Measurements from ENCODE around the gene EPHA6. TPM values are rescaled to one million over a fixed set of nuclear protein-coding genes. Genes with fewer than 3 reads are reported as not detected.

The EPHA6 gene
- total RNA-seq, 1 donor from 2014 or later: 16.5 TPM

DNA sequence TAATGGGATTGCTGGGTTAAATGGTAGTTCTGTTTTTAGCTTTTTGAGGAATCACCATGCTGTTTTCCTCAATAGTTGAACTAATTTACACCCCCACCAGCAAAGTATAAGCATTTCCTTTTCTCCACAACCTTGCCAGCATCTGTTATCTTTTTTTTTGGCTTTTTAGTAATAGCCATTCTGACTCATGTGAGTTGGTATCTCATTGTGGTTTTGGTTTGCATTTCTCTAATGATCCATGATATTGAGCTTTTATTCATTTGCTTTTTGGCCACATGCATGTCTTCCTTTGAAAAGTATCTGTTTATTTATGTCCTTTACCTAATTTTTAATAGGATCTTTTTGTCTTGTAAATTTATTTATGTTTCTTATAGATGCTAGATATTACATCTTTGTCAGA, 288.2 kb downstream of the EPHA6 start:
- Mint-ChIP-seq H3K9me3 (ENCODE audit: low read depth) (no peaks in the 10 kb centered on the region), H3K27me3 (no peaks in the 10 kb centered on the region), H3K27ac (no peak overlapping the region), H3K4me1 (ENCODE audit: low read depth) (peaks cover 1% of the 10 kb centered on the region), H3K36me3 (ENCODE audit: insufficient read depth) (no peaks in the 10 kb centered on the region), H3K4me3 (ENCODE audit: low read depth) (no peak overlapping the region)
- TF ChIP-seq, protein P1, sequence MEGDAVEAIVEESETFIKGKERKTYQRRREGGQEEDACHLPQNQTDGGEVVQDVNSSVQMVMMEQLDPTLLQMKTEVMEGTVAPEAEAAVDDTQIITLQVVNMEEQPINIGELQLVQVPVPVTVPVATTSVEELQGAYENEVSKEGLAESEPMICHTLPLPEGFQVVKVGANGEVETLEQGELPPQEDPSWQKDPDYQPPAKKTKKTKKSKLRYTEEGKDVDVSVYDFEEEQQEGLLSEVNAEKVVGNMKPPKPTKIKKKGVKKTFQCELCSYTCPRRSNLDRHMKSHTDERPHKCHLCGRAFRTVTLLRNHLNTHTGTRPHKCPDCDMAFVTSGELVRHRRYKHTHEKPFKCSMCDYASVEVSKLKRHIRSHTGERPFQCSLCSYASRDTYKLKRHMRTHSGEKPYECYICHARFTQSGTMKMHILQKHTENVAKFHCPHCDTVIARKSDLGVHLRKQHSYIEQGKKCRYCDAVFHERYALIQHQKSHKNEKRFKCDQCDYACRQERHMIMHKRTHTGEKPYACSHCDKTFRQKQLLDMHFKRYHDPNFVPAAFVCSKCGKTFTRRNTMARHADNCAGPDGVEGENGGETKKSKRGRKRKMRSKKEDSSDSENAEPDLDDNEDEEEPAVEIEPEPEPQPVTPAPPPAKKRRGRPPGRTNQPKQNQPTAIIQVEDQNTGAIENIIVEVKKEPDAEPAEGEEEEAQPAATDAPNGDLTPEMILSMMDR (IDR thresholded peaks at IDR 0.05; ENCODE audit: unreplicated experiment): no peak
- DNase-seq (ENCODE audit: low spot score, unreplicated experiment): no peak

DNA sequence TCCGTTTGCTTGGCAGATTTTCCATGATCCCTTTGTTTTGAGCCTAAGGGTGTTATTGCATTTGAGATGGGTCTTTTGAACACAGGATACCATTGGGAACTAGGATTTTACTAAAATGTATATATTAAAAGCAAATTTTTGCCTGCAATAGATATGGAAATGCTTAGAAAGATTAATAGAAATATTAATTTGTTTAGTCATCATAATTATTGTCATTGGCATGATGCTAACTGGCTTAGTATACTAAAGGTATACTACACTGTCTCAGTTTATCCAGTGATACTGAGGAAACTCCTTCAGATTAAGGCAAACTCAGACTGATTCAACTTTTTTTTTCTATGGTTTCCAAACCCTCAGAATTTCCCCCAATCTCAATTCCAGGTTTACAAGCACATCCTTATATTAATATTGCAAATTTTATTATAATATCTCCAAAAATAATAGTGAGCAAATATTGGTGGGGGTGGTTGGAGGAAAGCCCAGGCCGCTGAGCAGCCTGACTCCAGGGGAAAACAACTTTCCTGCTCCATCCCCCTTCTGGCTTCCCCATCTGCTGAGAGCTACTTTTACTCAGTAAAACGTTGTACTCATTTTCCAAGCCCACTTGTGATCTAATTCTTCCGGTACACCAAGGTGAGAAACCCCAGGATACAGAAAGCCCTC, 291.7 kb downstream of the EPHA6 start:
- Mint-ChIP-seq H3K9me3 (ENCODE audit: low read depth) (no peaks in the 10 kb centered on the region), H3K4me1 (ENCODE audit: low read depth) (peaks cover 1% of the 10 kb centered on the region), H3K36me3 (ENCODE audit: insufficient read depth) (no peaks in the 10 kb centered on the region), H3K27me3 (no peaks in the 10 kb centered on the region), H3K4me3 (ENCODE audit: low read depth) (no peak overlapping the region), H3K27ac (no peak overlapping the region)
- TF ChIP-seq, protein P1 (IDR thresholded peaks at IDR 0.05; ENCODE audit: unreplicated experiment): no peak
- DNase-seq (ENCODE audit: low spot score, unreplicated experiment): no peak

DNA sequence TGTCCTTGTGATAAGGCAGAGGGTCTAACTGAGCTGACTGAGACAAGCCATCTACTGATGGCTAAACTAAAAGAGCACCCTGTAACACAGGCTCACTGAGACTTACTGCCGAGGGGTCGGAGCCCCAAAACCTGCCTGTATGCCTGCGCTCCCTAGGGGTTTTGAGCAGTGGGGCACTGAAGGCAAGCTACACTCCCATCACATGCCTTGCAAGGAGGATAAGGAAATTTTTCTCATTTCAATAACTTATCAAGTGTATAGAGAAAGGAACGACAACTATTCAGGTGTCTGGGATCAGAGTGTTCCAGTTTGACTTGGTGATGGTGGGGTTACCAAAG, 292.2 kb downstream of the EPHA6 start:
- no peak overlapping the region for H3K4me3 Mint-ChIP-seq (ENCODE audit: low read depth)
- no peaks in the 10 kb centered on the region for H3K9me3 Mint-ChIP-seq (ENCODE audit: low read depth)
- TF ChIP-seq, protein P1 (IDR thresholded peaks at IDR 0.05; ENCODE audit: unreplicated experiment): no peak
- H3K27me3 Mint-ChIP-seq: no peaks in the 10 kb centered on the region
- H3K4me1 Mint-ChIP-seq (ENCODE audit: low read depth): peaks cover 1% of the 10 kb centered on the region
- DNase-seq (ENCODE audit: low spot score, unreplicated experiment): no peak
- H3K36me3 Mint-ChIP-seq (ENCODE audit: insufficient read depth): no peaks in the 10 kb centered on the region
- no peak overlapping the region for H3K27ac Mint-ChIP-seq

DNA sequence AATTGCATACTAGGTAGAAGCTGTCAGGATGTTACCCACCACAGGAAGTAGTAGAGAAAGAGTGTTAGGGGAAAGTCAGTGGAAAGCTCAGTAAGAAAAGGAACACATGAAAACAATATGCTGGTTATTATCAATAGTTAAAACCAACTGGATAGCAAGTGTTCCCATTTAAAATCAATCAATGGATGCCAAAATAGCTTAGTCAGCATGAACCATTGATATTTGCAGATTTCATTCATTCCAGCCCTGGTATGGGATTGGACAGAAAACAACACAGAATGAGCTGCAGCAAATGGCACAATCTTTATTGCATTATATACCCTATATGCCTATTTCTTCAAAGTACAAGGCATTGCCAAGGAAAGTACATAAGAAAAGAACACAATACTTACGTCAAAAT, 293.7 kb downstream of the EPHA6 start:
- Mint-ChIP-seq H3K9me3 (ENCODE audit: low read depth) (no peaks in the 10 kb centered on the region), H3K36me3 (ENCODE audit: insufficient read depth) (no peaks in the 10 kb centered on the region), H3K4me1 (ENCODE audit: low read depth) (peaks cover 1% of the 10 kb centered on the region), H3K27ac (no peak overlapping the region), H3K27me3 (no peaks in the 10 kb centered on the region), H3K4me3 (ENCODE audit: low read depth) (no peak overlapping the region)
- DNase-seq (ENCODE audit: low spot score, unreplicated experiment): no peak
- TF ChIP-seq, protein P1 (IDR thresholded peaks at IDR 0.05; ENCODE audit: unreplicated experiment): no peak

DNA sequence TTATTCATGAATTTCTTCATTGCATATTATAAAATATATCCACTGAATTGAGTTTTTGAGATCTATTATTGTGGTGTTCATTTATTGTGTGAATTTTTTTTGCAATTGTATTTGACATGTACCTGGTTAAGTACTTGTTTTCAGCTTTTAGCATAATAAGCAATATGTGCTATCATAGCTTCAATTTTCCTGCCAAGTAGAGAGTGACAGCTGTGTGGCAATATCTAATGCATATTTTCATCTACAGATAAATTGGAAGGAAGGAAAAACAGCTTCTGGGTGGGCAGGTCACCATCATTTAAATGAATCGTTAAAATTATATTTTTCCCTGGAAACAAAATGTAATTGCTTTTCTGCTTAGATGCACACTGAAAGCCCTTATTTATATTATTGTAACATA, 296.9 kb downstream of the EPHA6 start:
- no peaks in the 10 kb centered on the region for H3K36me3 Mint-ChIP-seq (ENCODE audit: insufficient read depth)
- H3K4me1 Mint-ChIP-seq (ENCODE audit: low read depth): no peaks in the 10 kb centered on the region
- no peak for DNase-seq (ENCODE audit: low spot score, unreplicated experiment)
- no peaks in the 10 kb centered on the region for H3K9me3 Mint-ChIP-seq (ENCODE audit: low read depth)
- H3K4me3 Mint-ChIP-seq (ENCODE audit: low read depth): no peak overlapping the region
- no peaks in the 10 kb centered on the region for H3K27me3 Mint-ChIP-seq
- H3K27ac Mint-ChIP-seq: no peak overlapping the region
- TF ChIP-seq, protein P1 (IDR thresholded peaks at IDR 0.05; ENCODE audit: unreplicated experiment): no peak

Measured in progenitor cell of endocrine pancreas (in vitro differentiated cells).